ENCODE results near the gene INPP5D.

The INPP5D gene

DNA sequence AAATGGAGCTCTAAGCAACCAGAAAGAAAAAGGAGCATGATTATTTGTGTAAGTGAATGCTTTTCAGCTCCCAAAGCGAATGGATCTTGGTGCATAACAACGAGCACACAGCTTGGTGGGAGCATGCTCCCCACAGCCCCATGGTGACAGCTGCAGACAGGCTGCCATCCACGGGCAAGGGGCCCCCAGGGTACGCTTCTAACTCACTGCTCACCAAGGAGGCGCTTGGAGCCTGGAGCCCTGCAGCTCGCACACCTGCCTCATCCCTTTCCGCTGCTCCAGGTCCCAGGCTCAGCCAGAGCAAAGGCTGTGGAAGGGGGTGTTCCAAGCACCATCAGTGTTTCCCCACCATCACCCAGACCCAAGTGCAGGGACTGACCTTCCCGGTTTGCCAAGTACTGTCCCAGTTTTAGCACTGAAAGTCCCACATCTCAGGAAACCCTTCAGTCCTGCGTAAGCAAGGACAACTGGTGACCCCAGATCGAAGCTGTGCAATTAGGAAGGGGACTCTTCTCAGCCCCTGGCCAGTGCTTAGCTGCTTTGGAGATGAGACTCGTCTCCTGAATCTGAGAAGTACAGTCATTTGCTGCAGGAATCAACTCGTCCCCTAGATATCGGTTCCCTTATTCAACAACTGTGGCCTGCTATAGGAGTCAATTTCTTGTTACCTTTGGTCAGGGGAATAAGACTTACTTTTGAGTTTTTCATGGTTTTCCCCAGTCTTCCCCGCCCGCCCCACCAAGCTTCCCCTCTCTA is 141.3 kb downstream of the INPP5D start:
- Histone ChIP-seq H3K9ac (peak overlapping the region in 3 of 11 experiments; percentile 10 to 41 (median 18); a peak in 3 of 22 replicates), H4K20me1 (peaks cover 11 to 43% (median 20%) of the 10 kb centered on the region in 11 experiments; a peak in 17 of 22 replicates), H3K4me1 (peaks cover 26 to 71% (median 52%) of the 10 kb centered on the region in 10 experiments), H3K9me3 (replicated peaks in 1 of 11) (peaks cover 0 to 16% (median 4%) of the 10 kb centered on the region in 11 experiments; a peak in 7 of 22 replicates), H3K27ac (peak overlapping the region in 4 of 11 experiments; percentile 4 to 77 (median 48); a peak in 4 of 22 replicates), H3K4me2 (peak overlapping the region; percentile 71 to 96 (median 83)), H3K4me3 (no peak overlapping the region), H3K27me3 (no peaks in the 10 kb centered on the region), H3K36me3 (peaks cover 78 to 89% (median 85%) of the 10 kb centered on the region in 11 experiments)
- TF ChIP-seq Cebpa-rat (IDR thresholded peaks at IDR 0.05), result no peak

- peaks cover 31 to 82% (median 63%) of the 10 kb centered on the region in 10 experiments for H3K4me1 ChIP-seq
- H3K9me3 ChIP-seq (replicated peaks in 1 of 11), result peaks cover 0 to 16% (median 4%) of the 10 kb centered on the region in 11 experiments; a peak in 7 of 22 replicates
- TF ChIP-seq Cebpa-rat (IDR thresholded peaks at IDR 0.05), result no peak
- H3K9ac ChIP-seq, result peak overlapping the region in 9 of 11 experiments; percentile 4 to 67 (median 55); a peak in 11 of 22 replicates
- peaks cover 12 to 48% (median 24%) of the 10 kb centered on the region in 11 experiments; a peak in 17 of 22 replicates for H4K20me1 ChIP-seq
- peaks cover 78 to 89% (median 85%) of the 10 kb centered on the region in 11 experiments for H3K36me3 ChIP-seq
- H3K27ac ChIP-seq, result peak overlapping the region; percentile 45 to 84 (median 76); a peak in 20 of 22 replicates
- H3K4me3 ChIP-seq, result peak overlapping the region in 6 of 10 experiments; percentile 3 to 50 (median 18); a peak in 4 of 20 replicates
- peak overlapping the region; percentile 71 to 96 (median 83) for H3K4me2 ChIP-seq
- no peaks in the 10 kb centered on the region for H3K27me3 ChIP-seq
These were observed 142.4 kb downstream of the INPP5D start for GRCh38 chr2:233202531-233202944.

DNA sequence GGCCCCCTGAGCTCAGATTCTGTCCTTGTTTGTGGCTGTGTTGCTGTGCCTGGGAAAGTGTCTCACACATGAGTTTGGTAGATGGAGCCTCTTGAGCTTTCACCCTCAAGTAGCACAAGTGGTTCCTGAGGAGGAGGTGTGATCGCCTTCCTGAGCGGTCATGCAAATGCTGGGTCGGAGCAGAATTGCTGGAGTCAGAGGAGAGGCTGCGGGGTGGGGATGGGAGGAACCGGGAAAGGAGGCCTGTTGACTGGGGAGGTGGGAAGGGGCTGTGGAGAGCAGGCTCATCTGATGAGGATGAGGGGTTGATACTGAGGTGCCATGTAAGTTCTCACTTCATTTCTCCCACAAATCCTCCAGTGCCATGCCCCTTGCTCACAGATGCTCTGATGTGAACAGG is 142.9 kb downstream of the INPP5D start:
- Histone ChIP-seq H3K4me1 (peaks cover 36 to 87% (median 68%) of the 10 kb centered on the region in 10 experiments), H3K9me3 (replicated peaks in 1 of 11) (peaks cover 0 to 16% (median 4%) of the 10 kb centered on the region in 11 experiments; a peak in 7 of 22 replicates), H3K9ac (peak overlapping the region in 8 of 11 experiments; percentile 19 to 67 (median 58); a peak in 11 of 22 replicates), H3K27ac (peak overlapping the region; percentile 45 to 84 (median 76); a peak in 20 of 22 replicates), H3K36me3 (peaks cover 77 to 89% (median 85%) of the 10 kb centered on the region in 11 experiments), H3K27me3 (no peaks in the 10 kb centered on the region), H3K4me3 (peak overlapping the region in 4 of 10 experiments; percentile 3 to 47 (median 12); a peak in 2 of 20 replicates), H4K20me1 (peaks cover 12 to 50% (median 28%) of the 10 kb centered on the region in 11 experiments; a peak in 18 of 22 replicates), H3K4me2 (peak overlapping the region; percentile 71 to 96 (median 83))
- TF ChIP-seq Cebpa-rat (IDR thresholded peaks at IDR 0.05), result no peak

DNA sequence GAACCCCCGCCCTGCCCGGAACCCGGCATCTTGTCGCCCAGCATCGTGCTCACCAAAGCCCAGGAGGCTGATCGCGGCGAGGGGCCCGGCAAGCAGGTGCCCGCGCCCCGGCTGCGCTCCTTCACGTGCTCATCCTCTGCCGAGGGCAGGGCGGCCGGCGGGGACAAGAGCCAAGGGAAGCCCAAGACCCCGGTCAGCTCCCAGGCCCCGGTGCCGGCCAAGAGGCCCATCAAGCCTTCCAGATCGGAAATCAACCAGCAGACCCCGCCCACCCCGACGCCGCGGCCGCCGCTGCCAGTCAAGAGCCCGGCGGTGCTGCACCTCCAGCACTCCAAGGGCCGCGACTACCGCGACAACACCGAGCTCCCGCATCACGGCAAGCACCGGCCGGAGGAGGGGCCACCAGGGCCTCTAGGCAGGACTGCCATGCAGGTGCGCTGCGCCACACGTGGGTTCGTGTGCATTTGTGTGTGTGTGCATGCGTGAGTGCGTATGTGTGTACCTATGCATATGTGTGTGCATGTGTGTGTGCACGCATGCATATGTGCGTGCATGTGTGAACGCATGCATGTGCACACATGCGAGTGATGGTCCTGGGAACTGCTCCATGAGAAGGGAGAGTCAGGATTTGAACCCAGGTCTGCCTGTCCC is 144.3 kb downstream of the INPP5D start:
- Histone ChIP-seq H3K9me3 (replicated peaks in 1 of 11) (peaks cover 0 to 16% (median 4%) of the 10 kb centered on the region in 11 experiments; a peak in 7 of 22 replicates), H3K4me2 (peak overlapping the region in 4 of 11 experiments; percentile 91 to 96 (median 92); a peak in 6 of 22 replicates), H3K36me3 (peaks cover 74 to 87% (median 79%) of the 10 kb centered on the region in 11 experiments), H4K20me1 (peaks cover 12 to 59% (median 37%) of the 10 kb centered on the region in 11 experiments; a peak in 18 of 22 replicates), H3K27me3 (no peaks in the 10 kb centered on the region), H3K4me1 (peaks cover 47 to 95% (median 77%) of the 10 kb centered on the region in 10 experiments), H3K27ac (peak overlapping the region in 9 of 11 experiments; percentile 35 to 84 (median 76); a peak in 5 of 22 replicates), H3K4me3 (no peak overlapping the region), H3K9ac (no peak overlapping the region)
- no peak for TF ChIP-seq Cebpa-rat (IDR thresholded peaks at IDR 0.05)

- Histone ChIP-seq H3K9ac (peak overlapping the region in 2 of 11 experiments; percentile 23 to 33; a peak in 2 of 22 replicates), H4K20me1 (peaks cover 0 to 31% (median 22%) of the 10 kb centered on the region in 11 experiments; a peak in 14 of 22 replicates), H3K27ac (peak overlapping the region in 9 of 11 experiments; percentile 4 to 58 (median 32); a peak in 12 of 22 replicates), H3K4me2 (peak overlapping the region; percentile 40 to 80 (median 73)), H3K4me3 (no peak overlapping the region), H3K27me3 (no peaks in the 10 kb centered on the region), H3K4me1 (peaks cover 21 to 54% (median 38%) of the 10 kb centered on the region in 10 experiments), H3K9me3 (replicated peaks in 1 of 11) (peaks cover 0 to 6% (median 0%) of the 10 kb centered on the region in 11 experiments; a peak in 2 of 22 replicates), H3K36me3 (peaks cover 44 to 78% (median 57%) of the 10 kb centered on the region in 11 experiments)
- no peak for TF ChIP-seq Cebpa-rat (IDR thresholded peaks at IDR 0.05)
These were observed 148.4 kb downstream of the INPP5D start for GRCh38 chr2:233208382-233209116.

DNA sequence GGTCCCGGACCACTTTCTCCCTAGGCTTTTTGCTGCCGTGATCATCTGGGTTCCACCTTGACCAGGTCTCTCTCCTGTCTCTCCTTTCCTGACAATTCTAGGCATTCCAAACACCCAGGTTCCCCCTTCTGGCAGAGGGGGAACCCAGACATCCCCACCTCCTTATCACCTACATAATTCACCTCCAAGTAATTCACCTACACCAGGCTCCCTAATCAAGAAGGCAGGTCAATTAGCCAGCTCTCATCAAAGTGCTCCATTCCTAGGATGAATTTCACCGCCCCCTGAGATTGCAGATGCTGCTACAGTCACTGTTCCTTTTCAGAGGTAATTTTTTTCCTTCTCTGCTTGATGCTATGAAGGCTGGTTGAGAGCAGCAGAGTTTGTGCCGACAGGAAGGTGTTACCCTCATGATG is 149.0 kb downstream of the INPP5D start:
- H4K20me1 ChIP-seq, result peaks cover 0 to 31% (median 22%) of the 10 kb centered on the region in 11 experiments; a peak in 14 of 22 replicates
- peaks cover 38 to 72% (median 51%) of the 10 kb centered on the region in 11 experiments for H3K36me3 ChIP-seq
- no peak overlapping the region for H3K4me3 ChIP-seq
- no peak for TF ChIP-seq Cebpa-rat (IDR thresholded peaks at IDR 0.05)
- H3K9ac ChIP-seq, result no peak overlapping the region
- peaks cover 0 to under 1% (median 0%) of the 10 kb centered on the region in 11 experiments; a peak in 1 of 22 replicates for H3K9me3 ChIP-seq (replicated peaks in 1 of 11)
- peak overlapping the region in 6 of 11 experiments; percentile 59 to 80 (median 79); a peak in 4 of 22 replicates for H3K4me2 ChIP-seq
- H3K27ac ChIP-seq, result no peak overlapping the region
- H3K4me1 ChIP-seq, result peaks cover 22 to 48% (median 32%) of the 10 kb centered on the region in 10 experiments
- H3K27me3 ChIP-seq, result no peaks in the 10 kb centered on the region

DNA sequence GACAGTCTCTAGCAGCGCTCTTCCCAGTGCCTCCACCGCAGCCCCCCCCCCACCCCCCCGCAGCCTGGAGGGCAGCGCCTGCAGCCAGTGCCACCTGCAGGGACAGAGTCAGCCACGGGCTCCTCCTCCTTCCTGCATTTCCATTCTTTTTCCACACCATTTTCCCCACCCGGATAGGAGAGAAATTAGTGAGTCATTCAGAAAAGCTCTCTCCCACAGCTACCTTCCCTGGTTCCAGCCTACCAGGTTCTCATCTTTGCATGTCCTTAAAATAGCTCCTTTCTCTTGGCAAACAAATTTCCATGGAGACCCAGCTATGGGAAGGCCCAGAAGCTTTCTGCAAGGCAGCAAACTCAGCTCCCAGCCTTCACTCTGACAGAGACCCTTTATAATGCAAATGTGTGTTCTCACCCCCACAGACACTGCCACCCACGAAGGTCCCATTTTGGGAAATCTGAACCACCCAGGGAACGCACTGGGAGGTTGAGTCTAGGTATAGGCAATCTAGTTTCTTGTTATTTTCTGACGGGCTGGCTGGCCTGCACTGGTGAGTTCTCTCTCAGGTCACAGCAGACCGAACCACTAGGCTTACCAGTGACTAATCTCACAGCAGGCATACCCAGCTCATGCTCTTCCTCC is 149.5 kb downstream of the INPP5D start:
- H3K9ac ChIP-seq, result no peak overlapping the region
- peaks cover 0 to 31% (median 22%) of the 10 kb centered on the region in 11 experiments; a peak in 14 of 22 replicates for H4K20me1 ChIP-seq
- no peak overlapping the region for H3K4me3 ChIP-seq
- H3K27ac ChIP-seq, result no peak overlapping the region
- H3K27me3 ChIP-seq, result no peaks in the 10 kb centered on the region
- H3K9me3 ChIP-seq (replicated peaks in 1 of 11), result no peaks in the 10 kb centered on the region
- peaks cover 25 to 43% (median 31%) of the 10 kb centered on the region in 10 experiments for H3K4me1 ChIP-seq
- TF ChIP-seq Cebpa-rat (IDR thresholded peaks at IDR 0.05), result no peak
- H3K4me2 ChIP-seq, result no peak overlapping the region
- peaks cover 33 to 67% (median 46%) of the 10 kb centered on the region in 11 experiments for H3K36me3 ChIP-seq

Data from BLaER1 treated with 17β-estradiol and CSF1 and Interleukin-3, amounts not matched to agents 10 nM and 100 nM (cell line).